Colonic mucosa (tissue), 4 donors: ENCODE results near the gene GRHL1. TPM values are rescaled to one million over a fixed set of nuclear protein-coding genes. Genes with fewer than 3 reads are reported as not detected.
"Not testable (repeated sequence)": the region's sequence is repeated elsewhere in the genome, so short reads cannot be mapped to it uniquely, and the experiment has no call there.

Experiments used
- DNase-seq: peaks from one replicate; pipeline ENCODE4 v3.0.0-alpha.2; 2020
- H3K27ac ChIP-seq: fragments of 200-600 bp; one replicate; pipeline ENCODE4 v1.8.0; 2021
- H3K27me3 ChIP-seq: fragments of 200-600 bp; one replicate; pipeline ENCODE4 v1.8.0; 2021
- H3K36me3 ChIP-seq: fragments of 200-600 bp; one replicate; pipeline ENCODE4 v1.8.0; 2021
- H3K4me1 ChIP-seq: fragments of 200-600 bp; one replicate; pipeline ENCODE4 v1.8.0; 2021; ENCODE audit warnings: mild to moderate bottlenecking
- H3K4me3 ChIP-seq: fragments of 200-600 bp; one replicate; pipeline ENCODE4 v1.8.0; 2021
- H3K9ac ChIP-seq, 2 donors: one replicate each; pipeline ENCODE4 v1.7.0; 2013; ENCODE audit warnings: control low read depth in 2 of 2, low read depth in 2 of 2, low read length in 2 of 2
- H3K9me3 ChIP-seq: fragments of 200-600 bp; one replicate; pipeline ENCODE4 v1.8.0; 2021
- intact Hi-C: fragments of 100-400 bp; cut with DNase I; formaldehyde crosslinking; loops from one replicate; pipeline ENCODE4 v1.14.1; 2022
- total RNA-seq, 2 donors: library from RNA; stranded (reverse); fragmentation: NEBNext Ultra II Directional in 1 of 2; extraction: Animal tissue kit (Norgen Biotek cat#: 25700) in 1 of 2; gene quantifications; one replicate each; pipeline ENCODE4 v1.2.1, GENCODE V29; 2021
- TF ChIP-seq, protein P1 (sequence below): fragments of 200-600 bp; IDR thresholded peaks from one replicate; pipeline ENCODE4 v1.8.0; 2022; ENCODE audit warnings: antibody characterized with exemption, mild to moderate bottlenecking
- donor health status: healthy.
- donor health status: DM: no; HTN: no; CAD: no.
- donor health status: DM: no; HTN: no; CAD: no.

The GRHL1 gene
- total RNA-seq, 2 donors from 2014 or later: 1.6 to 1.9 TPM

DNA sequence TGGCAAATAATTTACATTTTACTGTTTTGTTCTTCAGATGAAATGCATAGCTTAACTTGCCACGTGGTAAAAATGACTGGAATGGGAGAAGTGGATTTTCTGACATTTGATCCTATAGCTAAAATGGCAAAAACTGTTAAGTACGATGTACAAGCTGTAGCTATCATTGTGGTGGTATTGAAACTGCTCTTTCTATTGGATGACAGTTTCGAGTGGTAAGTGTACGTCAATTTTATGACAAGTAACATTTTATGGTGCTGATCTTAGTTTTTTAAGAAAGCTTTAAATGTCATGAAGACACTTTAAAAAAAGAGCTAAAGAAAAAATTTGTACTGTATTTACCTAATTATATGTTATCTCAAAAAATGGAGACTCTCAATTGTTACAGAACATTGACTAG lies 40.8 kb upstream of the GRHL1 start:
- H3K4me1 ChIP-seq: no peaks in the 10 kb centered on the region
- H3K36me3 ChIP-seq: no peaks in the 10 kb centered on the region
- H3K27me3 ChIP-seq: no peaks in the 10 kb centered on the region
- intact Hi-C loops: no loop called here
- no peak overlapping the region for H3K9ac ChIP-seq
- H3K4me3 ChIP-seq: no peak overlapping the region
- DNase-seq: no peak
- H3K27ac ChIP-seq: no peak overlapping the region
- TF ChIP-seq, protein P1, sequence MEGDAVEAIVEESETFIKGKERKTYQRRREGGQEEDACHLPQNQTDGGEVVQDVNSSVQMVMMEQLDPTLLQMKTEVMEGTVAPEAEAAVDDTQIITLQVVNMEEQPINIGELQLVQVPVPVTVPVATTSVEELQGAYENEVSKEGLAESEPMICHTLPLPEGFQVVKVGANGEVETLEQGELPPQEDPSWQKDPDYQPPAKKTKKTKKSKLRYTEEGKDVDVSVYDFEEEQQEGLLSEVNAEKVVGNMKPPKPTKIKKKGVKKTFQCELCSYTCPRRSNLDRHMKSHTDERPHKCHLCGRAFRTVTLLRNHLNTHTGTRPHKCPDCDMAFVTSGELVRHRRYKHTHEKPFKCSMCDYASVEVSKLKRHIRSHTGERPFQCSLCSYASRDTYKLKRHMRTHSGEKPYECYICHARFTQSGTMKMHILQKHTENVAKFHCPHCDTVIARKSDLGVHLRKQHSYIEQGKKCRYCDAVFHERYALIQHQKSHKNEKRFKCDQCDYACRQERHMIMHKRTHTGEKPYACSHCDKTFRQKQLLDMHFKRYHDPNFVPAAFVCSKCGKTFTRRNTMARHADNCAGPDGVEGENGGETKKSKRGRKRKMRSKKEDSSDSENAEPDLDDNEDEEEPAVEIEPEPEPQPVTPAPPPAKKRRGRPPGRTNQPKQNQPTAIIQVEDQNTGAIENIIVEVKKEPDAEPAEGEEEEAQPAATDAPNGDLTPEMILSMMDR: no peak
- no peaks in the 10 kb centered on the region for H3K9me3 ChIP-seq

DNA sequence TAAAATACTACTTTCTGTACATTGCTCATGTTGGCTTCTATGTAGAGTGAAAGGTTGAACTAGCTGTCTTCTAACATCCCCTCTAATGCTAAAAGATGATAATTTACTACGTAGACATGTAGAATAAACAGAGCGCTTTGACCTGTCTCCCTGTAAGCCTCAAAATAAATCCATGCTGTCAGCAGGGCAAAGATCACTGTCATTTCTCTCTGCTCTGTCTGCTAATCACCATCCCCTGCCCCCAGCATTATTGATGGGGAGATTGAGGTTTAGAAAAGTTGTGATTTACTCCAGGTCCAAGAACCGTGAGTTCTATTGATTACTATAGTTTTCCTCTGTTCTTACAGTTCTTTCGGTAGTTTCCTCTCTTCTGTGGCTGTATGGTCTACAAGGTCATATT lies 39.0 kb upstream of the GRHL1 start:
- H3K27me3 ChIP-seq: no peaks in the 10 kb centered on the region
- no peak overlapping the region for H3K27ac ChIP-seq
- DNase-seq: no peak
- H3K36me3 ChIP-seq: no peaks in the 10 kb centered on the region
- no peak overlapping the region for H3K9ac ChIP-seq
- intact Hi-C loops: no loop called here
- no peaks in the 10 kb centered on the region for H3K4me1 ChIP-seq
- H3K9me3 ChIP-seq: no peaks in the 10 kb centered on the region
- H3K4me3 ChIP-seq: no peak overlapping the region
- TF ChIP-seq, protein P1: no peak

DNA sequence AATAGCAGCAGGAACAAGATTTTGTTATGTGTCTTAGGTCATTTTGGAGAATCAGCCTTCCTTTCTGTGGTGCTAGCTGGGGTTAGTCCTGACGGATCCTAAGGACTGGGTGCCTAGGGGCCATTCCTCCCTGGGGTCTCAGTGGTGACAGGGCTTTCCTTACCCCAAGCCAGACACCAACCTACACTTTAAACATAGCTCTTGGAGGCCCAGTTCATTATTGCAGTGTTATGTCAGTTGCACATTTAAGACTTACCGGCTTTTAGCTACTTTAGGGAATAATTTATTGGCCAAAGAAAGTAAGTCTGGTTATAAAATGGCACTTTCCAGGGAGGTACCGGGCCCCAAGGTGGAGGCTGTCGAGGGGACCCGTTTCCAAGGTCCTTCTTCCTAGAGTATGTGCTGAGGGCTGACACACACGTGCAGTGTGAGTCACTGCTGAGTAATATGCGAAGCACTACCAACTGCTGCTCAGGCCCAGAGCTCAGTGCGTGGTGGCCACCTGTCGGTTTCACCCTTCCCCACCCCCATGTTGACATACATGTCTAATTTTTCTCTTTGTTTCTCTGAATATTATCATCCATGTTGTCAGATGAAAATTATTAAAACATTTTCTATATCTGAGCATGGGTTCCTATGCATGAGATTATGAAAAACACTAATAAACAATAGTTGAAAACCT lies 37.0 kb upstream of the GRHL1 start:
- no peaks in the 10 kb centered on the region for H3K36me3 ChIP-seq
- no peak overlapping the region for H3K4me3 ChIP-seq
- intact Hi-C loops: no loop called here
- H3K27ac ChIP-seq: no peak overlapping the region
- H3K9me3 ChIP-seq: no peaks in the 10 kb centered on the region
- no peaks in the 10 kb centered on the region for H3K4me1 ChIP-seq
- H3K27me3 ChIP-seq: no peaks in the 10 kb centered on the region
- no peak for DNase-seq
- TF ChIP-seq, protein P1: no peak
- no peak overlapping the region for H3K9ac ChIP-seq

DNA sequence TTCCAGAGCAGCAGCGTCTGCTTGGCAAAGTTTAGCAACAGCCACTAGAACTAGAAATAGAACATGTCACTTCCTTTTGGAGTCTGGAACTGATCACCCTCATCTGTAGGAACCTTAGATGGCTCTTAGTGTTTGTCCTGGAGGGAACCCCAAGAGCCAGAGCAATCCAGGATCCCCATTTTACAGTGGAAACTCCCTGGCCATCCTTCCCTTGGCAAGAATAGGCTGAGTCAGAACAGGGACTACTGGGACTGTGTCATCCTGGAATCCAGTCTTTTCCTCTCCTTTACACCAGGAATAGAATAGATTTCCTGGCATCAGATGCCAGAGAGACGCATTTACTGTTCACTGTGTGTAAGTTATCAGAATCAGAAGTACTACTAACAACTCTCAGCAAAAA lies 33.2 kb upstream of the GRHL1 start:
- no peak for DNase-seq
- Histone ChIP-seq H3K4me3 (no peak overlapping the region), H3K36me3 (no peaks in the 10 kb centered on the region), H3K27me3 (no peaks in the 10 kb centered on the region), H3K4me1 (no peaks in the 10 kb centered on the region), H3K9me3 (no peaks in the 10 kb centered on the region), H3K9ac (no peak overlapping the region), H3K27ac (no peak overlapping the region)
- intact Hi-C loops: no loop called here
- TF ChIP-seq, protein P1: no peak

DNA sequence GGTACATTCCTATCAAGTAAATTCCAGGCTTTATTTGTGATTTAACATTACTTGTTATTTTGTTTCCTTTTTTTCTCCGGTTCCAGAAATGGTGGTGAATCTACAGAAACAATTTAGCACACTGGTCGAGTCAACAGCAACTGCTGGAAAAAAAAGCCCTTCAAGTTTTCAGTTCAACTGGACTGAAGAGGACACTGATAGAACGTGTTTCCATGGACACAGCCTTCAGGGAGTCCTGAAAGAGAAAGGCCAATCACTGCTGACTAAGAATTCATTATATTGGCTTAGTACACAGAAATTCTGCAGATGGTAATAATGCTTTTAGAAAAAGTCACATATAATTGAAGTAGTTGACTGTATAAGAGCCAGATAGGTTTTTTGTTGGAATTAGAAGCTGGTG lies 32.0 kb upstream of the GRHL1 start:
- TF ChIP-seq, protein P1: no peak
- intact Hi-C loops: no loop called here
- Histone ChIP-seq H3K4me3 (no peak overlapping the region), H3K27ac (no peak overlapping the region), H3K36me3 (no peaks in the 10 kb centered on the region), H3K4me1 (no peaks in the 10 kb centered on the region), H3K27me3 (no peaks in the 10 kb centered on the region), H3K9ac (no peak overlapping the region), H3K9me3 (no peaks in the 10 kb centered on the region)
- no peak for DNase-seq

DNA sequence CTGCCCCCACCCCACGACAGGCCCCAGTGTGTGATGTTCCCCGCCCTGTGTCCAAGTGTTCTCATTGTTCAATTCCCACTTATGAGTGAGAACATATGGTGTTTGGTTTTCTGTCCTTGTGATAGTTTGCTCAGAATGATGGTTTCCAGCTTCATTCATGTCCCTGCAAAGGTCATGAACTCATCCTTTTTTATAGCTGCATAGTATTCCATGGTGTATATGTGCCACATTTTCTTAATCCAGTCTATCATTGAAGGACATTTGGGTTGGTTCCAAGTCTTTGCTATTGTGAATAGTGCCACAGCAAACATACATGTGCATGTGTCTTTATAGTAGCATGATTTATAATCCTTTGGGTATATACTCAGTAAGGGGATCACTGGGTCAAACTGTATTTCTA lies 24.5 kb upstream of the GRHL1 start:
- intact Hi-C loops, DNase-seq, H3K36me3 ChIP-seq, H3K4me1 ChIP-seq, H3K9me3 ChIP-seq, H3K27ac ChIP-seq, H3K9ac ChIP-seq, H3K4me3 ChIP-seq, H3K27me3 ChIP-seq: not testable (repeated sequence)
